Fibroblast of lung (primary cell): ENCODE measurements around the gene XYLT2. TPM values are rescaled to one million over a fixed set of nuclear protein-coding genes. Genes with fewer than 3 reads are reported as not detected.

Source experiments
- DNase-seq, 2 donors: peaks; one replicate each; pipeline versions ENCODE4 v3.0.0 to v3.0.0-alpha.2; 2010; ENCODE audit warnings: low read depth in 2 of 2
- H2AFZ ChIP-seq: 2 replicates; pipeline ENCODE4 v1.5.1; 2012; ENCODE audit warnings: low read length, control low read depth, inconsistent platforms
- H3K27ac ChIP-seq: 2 replicates; pipeline ENCODE4 v1.5.1; 2011; ENCODE audit warnings: low read length, control low read depth; ENCODE audit not compliant: insufficient read depth
- H3K27me3 ChIP-seq: 2 replicates; pipeline ENCODE4 v1.5.1; 2011; ENCODE audit warnings: mild to moderate bottlenecking, low read length; ENCODE audit not compliant: control insufficient read depth, insufficient read depth
- H3K36me3 ChIP-seq: 2 replicates; pipeline ENCODE4 v1.5.1; 2011; ENCODE audit warnings: low read length; ENCODE audit not compliant: control insufficient read depth, insufficient read depth
- H3K4me1 ChIP-seq: 2 replicates; pipeline ENCODE4 v1.5.1; 2011; ENCODE audit warnings: low read length; ENCODE audit not compliant: control insufficient read depth, insufficient read depth; ENCODE audit errors: extremely low read depth
- H3K4me2 ChIP-seq: 2 replicates; pipeline ENCODE4 v1.5.1; 2011; ENCODE audit warnings: low read length, control low read depth; ENCODE audit not compliant: insufficient read depth; ENCODE audit errors: extremely low read depth
- H3K4me3 ChIP-seq, 4 experiments: fragments of 200-600 bp in 1 of 4; sonication (generic) in 1 of 4; replicated peaks in 1 of 4; 2 replicates each; pipeline ENCODE4 v1.5.1; 2011 to 2016; ENCODE audit warnings: low read length in 4 of 4, low read depth in 3 of 4, mild to moderate bottlenecking in 3 of 4, control low read depth in 2 of 4, inconsistent platforms in 1 of 4, mixed read lengths in 1 of 4; ENCODE audit not compliant: insufficient read depth in 1 of 4; ENCODE audit errors: control extremely low read depth in 1 of 4
- H3K79me2 ChIP-seq: 2 replicates; pipeline ENCODE4 v1.5.1; 2012; ENCODE audit warnings: mild to moderate bottlenecking, low read length, inconsistent platforms; ENCODE audit not compliant: control insufficient read depth, insufficient read depth
- H3K9ac ChIP-seq: 2 replicates; pipeline ENCODE4 v1.5.1; 2011; ENCODE audit warnings: mild to moderate bottlenecking, low read length, control low read depth; ENCODE audit not compliant: insufficient read depth
- H3K9me3 ChIP-seq: 2 replicates; pipeline ENCODE4 v1.5.1; 2012; ENCODE audit warnings: low read depth, low read length; ENCODE audit not compliant: control insufficient read depth, insufficient read depth
- H4K20me1 ChIP-seq: 2 replicates; pipeline ENCODE4 v1.5.1; 2011; ENCODE audit warnings: low read length; ENCODE audit not compliant: control insufficient read depth, insufficient read depth; ENCODE audit errors: extremely low read depth
- EZH2 ChIP-seq: IDR thresholded peaks from 2 replicates; pipeline ENCODE4 v1.5.1; 2012; ENCODE audit warnings: low read length, control low read depth, mild to moderate bottlenecking; ENCODE audit errors: missing control alignments
- polyA plus RNA-seq, 2 donors: library from polyadenylated mRNA; depleted of rRNA in 1 of 2; stranded (reverse) in 1 of 2; unstranded in 1 of 2; fragments of >200 nt; gene quantifications; 2 replicates each; pipeline ENCODE4 v1.2.1, GENCODE V29; 2011 to 2012; ENCODE audit warnings: missing spikeins in 1 of 2
- total RNA-seq: library from RNA; depleted of rRNA; stranded (reverse); fragments of >200 nt; gene quantifications from 2 replicates; pipeline ENCODE4 v1.2.1, GENCODE V29; 2014
- TF ChIP-seq, protein P1 (sequence below), 2 donors: IDR thresholded peaks in 1 of 2; conservative IDR thresholded peaks in 1 of 2; 1 replicate in 1 of 2; 2 replicates in 1 of 2; pipeline ENCODE4 v1.5.1; 2011 to 2012; ENCODE audit warnings: low read length in 2 of 2, control low read depth in 1 of 2, inconsistent platforms in 1 of 2, low read depth in 1 of 2, mild to moderate bottlenecking in 1 of 2

XYLT2 gene
- total and polyA plus RNA-seq, 2 donors (not counting 1 experiment from before 2014, with no cell fraction given) = 12.7 to 43.9 TPM

DNA sequence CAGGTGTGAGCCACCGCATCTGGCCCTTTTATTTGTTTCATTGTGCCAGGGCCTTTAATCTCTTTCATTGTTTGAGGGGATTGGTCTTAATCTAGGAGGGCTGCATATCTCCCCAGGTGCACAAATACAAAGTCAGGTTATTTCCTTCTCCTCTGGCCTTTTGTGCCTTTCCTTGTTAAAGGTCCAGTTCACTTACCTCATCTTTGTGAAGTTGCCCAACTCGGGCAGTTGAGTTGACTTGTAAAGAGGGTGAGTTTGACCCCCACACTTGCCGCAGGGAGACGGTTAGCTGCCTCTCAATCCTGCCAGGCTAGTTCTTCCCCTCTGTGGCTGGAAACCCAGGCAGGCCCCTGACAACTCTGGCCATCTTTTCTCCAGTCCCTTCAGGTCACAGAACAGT is 38.3 kb upstream of the XYLT2 start:
- Histone ChIP-seq H3K36me3 (no peaks in the 10 kb centered on the region), H3K9me3 (no peaks in the 10 kb centered on the region), H2AFZ (no peak overlapping the region), H3K27me3 (peaks cover 6% of the 10 kb centered on the region), H3K4me2 (no peak overlapping the region), H3K27ac (no peak overlapping the region), H3K79me2 (no peaks in the 10 kb centered on the region), H4K20me1 (no peaks in the 10 kb centered on the region), H3K4me3 (no peak overlapping the region), H3K4me1 (peaks cover 5% of the 10 kb centered on the region), H3K9ac (no peak overlapping the region)
- no peak for DNase-seq
- TF ChIP-seq, protein P1, sequence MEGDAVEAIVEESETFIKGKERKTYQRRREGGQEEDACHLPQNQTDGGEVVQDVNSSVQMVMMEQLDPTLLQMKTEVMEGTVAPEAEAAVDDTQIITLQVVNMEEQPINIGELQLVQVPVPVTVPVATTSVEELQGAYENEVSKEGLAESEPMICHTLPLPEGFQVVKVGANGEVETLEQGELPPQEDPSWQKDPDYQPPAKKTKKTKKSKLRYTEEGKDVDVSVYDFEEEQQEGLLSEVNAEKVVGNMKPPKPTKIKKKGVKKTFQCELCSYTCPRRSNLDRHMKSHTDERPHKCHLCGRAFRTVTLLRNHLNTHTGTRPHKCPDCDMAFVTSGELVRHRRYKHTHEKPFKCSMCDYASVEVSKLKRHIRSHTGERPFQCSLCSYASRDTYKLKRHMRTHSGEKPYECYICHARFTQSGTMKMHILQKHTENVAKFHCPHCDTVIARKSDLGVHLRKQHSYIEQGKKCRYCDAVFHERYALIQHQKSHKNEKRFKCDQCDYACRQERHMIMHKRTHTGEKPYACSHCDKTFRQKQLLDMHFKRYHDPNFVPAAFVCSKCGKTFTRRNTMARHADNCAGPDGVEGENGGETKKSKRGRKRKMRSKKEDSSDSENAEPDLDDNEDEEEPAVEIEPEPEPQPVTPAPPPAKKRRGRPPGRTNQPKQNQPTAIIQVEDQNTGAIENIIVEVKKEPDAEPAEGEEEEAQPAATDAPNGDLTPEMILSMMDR (conservative IDR thresholded peaks at IDR 0.05 in 1 of 2, IDR thresholded peaks at IDR 0.05 in 1 of 2; ENCODE audit: low read depth in 1 of 2, low read length in 2 of 2) = no peak
- TF ChIP-seq EZH2 = no peak

DNA sequence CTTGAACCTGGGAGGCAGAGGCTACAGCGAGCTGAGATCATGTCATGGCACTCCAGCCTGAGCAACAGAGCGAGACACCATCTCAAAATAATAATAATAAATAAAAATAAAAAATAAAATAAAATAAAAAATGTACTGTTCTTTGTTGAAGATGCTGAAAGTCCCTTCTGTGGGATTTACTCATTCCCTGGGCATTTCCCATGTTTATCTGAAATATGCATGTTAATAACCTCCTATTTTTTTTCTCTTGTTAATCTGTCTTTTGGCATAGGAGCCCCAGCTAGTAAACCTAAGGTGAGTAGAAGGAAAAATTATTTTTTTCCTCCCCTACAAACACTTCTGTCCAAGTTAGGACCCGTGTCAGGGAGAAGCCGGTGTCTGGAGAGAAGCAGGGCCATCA is 37.3 kb upstream of the XYLT2 start:
- Histone ChIP-seq H2AFZ (no peak overlapping the region), H3K9me3 (no peaks in the 10 kb centered on the region), H3K79me2 (no peaks in the 10 kb centered on the region), H3K9ac (no peak overlapping the region), H3K4me3 (no peak overlapping the region), H4K20me1 (no peaks in the 10 kb centered on the region), H3K4me1 (peaks cover 5% of the 10 kb centered on the region), H3K27me3 (peaks cover 12% of the 10 kb centered on the region), H3K4me2 (no peak overlapping the region), H3K36me3 (no peaks in the 10 kb centered on the region), H3K27ac (no peak overlapping the region)
- DNase-seq = peak; percentile 36 to 57
- no peak for TF ChIP-seq EZH2
- TF ChIP-seq, protein P1 (conservative IDR thresholded peaks at IDR 0.05 in 1 of 2, IDR thresholded peaks at IDR 0.05 in 1 of 2; ENCODE audit: low read depth in 1 of 2, low read length in 2 of 2) = no peak

DNA sequence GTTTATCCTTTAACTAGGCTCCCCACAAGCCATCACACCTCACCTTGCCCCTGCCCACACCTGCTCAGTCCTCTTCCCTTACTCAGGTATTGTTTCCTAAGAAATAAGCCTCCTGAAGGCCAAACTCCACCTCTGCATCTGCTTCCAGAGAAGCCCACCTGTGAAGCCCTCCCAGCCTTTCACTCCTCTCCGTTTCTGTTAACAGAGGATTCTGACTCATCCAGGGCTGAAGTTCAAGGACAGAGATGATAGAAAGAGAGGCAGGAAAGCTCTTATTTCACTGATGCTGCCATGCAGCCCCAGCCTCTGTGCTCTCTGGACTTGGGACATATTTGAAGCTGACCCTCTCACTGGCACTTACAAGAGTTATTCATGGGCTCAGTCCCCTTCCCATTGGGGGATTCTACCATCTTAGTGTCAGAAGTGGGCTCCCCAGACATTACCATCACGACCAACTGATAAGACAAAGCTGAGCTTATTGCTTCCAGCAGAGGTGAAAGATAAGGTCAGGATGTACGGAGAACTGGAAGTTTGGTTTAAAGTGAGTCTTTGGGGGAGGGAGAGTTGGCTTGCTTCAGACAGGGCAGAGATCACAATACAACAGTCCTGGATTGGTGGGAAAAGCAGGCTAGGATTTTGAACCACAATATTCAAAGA is 35.3 kb upstream of the XYLT2 start:
- Histone ChIP-seq H4K20me1 (no peaks in the 10 kb centered on the region), H3K27me3 (peaks cover 12% of the 10 kb centered on the region), H3K4me1 (no peaks in the 10 kb centered on the region), H3K4me2 (no peak overlapping the region), H3K27ac (no peak overlapping the region), H3K9ac (no peak overlapping the region), H3K79me2 (no peaks in the 10 kb centered on the region), H2AFZ (no peak overlapping the region), H3K4me3 (no peak overlapping the region), H3K36me3 (no peaks in the 10 kb centered on the region), H3K9me3 (no peaks in the 10 kb centered on the region)
- no peak for DNase-seq
- TF ChIP-seq, protein P1 (conservative IDR thresholded peaks at IDR 0.05 in 1 of 2, IDR thresholded peaks at IDR 0.05 in 1 of 2; ENCODE audit: low read depth in 1 of 2, low read length in 2 of 2) = no peak
- no peak for TF ChIP-seq EZH2
